Right lung (tissue), 5 donors: Measurements from ENCODE around the gene SERPIND1. TPM values are rescaled to one million over a fixed set of nuclear protein-coding genes. Genes with fewer than 3 reads are reported as not detected.

Source experiments
- DNase-seq, 2 donors: peaks; one replicate each; pipeline ENCODE4 v3.0.0-alpha.2; 2013
- polyA plus RNA-seq, 5 donors: library from polyadenylated mRNA; unstranded; fragments of 120-200 nt; gene quantifications; one replicate each; pipeline versions ENCODE4 v1.2.1 to v1.2.3, GENCODE V29; 2013; ENCODE audit warnings: inconsistent platforms in 1 of 5, low replicate concordance in 1 of 5; ENCODE audit not compliant: insufficient read length in 5 of 5, insufficient read depth in 1 of 5

SERPIND1 gene
- polyA plus RNA-seq, 5 donors, result 0.08 to 2.4 (median 0.20) TPM

- no peak for DNase-seq
These were observed 14.9 kb downstream of the SERPIND1 start for GRCh38 chr22:20788627-20789344.

- no peak for DNase-seq
These were observed 18.5 kb downstream of the SERPIND1 start for GRCh38 chr22:20792221-20792965.

- DNase-seq, result no peak
These were observed 19.2 kb downstream of the SERPIND1 start for GRCh38 chr22:20792966-20793728.

- no peak for DNase-seq
These were observed 20.1 kb downstream of the SERPIND1 start for GRCh38 chr22:20793748-20794649.

GRCh38 chr22:20794650-20795413 is 20.9 kb downstream of the SERPIND1 start:
- no peak for DNase-seq

- DNase-seq, result no peak
These were observed 22.8 kb downstream of the SERPIND1 start for GRCh38 chr22:20796731-20797130.

- DNase-seq, result no peak
These were observed 24.3 kb downstream of the SERPIND1 start for GRCh38 chr22:20798218-20798617.

- no peak for DNase-seq
These were observed 25.1 kb downstream of the SERPIND1 start for GRCh38 chr22:20798974-20799373.

- DNase-seq, result no peak
These were observed 25.5 kb downstream of the SERPIND1 start for GRCh38 chr22:20799449-20799848.

GRCh38 chr22:20802452-20802851 is 28.5 kb downstream of the SERPIND1 start:
- DNase-seq, result no peak

GRCh38 chr22:20802922-20803553 is 29.1 kb downstream of the SERPIND1 start:
- no peak for DNase-seq

- peak in 1 of 2 donors; percentile 23 for DNase-seq
These were observed 29.9 kb downstream of the SERPIND1 start for GRCh38 chr22:20803696-20804324.

- DNase-seq, result no peak
These were observed 30.7 kb downstream of the SERPIND1 start for GRCh38 chr22:20804650-20805049.

GRCh38 chr22:20805972-20806471 is 32.1 kb downstream of the SERPIND1 start:
- DNase-seq, result no peak

- DNase-seq, result no peak
These were observed 33.4 kb downstream of the SERPIND1 start for GRCh38 chr22:20807315-20807752.

GRCh38 chr22:20808844-20809243 is 34.9 kb downstream of the SERPIND1 start:
- DNase-seq, result no peak

- no peak for DNase-seq
These were observed 35.7 kb downstream of the SERPIND1 start for GRCh38 chr22:20809538-20810185.

GRCh38 chr22:20810645-20811044 is 36.7 kb downstream of the SERPIND1 start:
- DNase-seq, result no peak

GRCh38 chr22:20811171-20811570 is 37.3 kb downstream of the SERPIND1 start:
- no peak for DNase-seq
